ENCODE data around the gene LAIR1.
A peak's percentile ranks its signal among the peaks of the same experiment; 100 is the strongest.

LAIR1 gene

GRCh38 chr19:54302257-54302656 is 62.5 kb downstream of the LAIR1 start:
- DNase-seq (ENCODE audit: low read depth in 1 of 2, low spot score in 1 of 2): peak; percentile 88 to 89
- Histone ChIP-seq H3K27ac (replicated peaks) (0 out of 2 replicates have a peak overlapping the region, but pooled peaks have one; percentile 27), H3K27me3 (ENCODE audit: insufficient read depth, poor library complexity, severe bottlenecking) (peaks cover 5% of the 10 kb centered on the region), H3K4me3 (replicated peaks; ENCODE audit: insufficient read depth, low read length) (no peak overlapping the region)
- TF ChIP-seq SPI1 (IDR thresholded peaks at IDR 0.05; ENCODE audit: borderline replicate concordance, low read depth) (peak; percentile 65; the same call in 1 of the 2 replicates), POLR2AphosphoS5 (IDR thresholded peaks at IDR 0.05; ENCODE audit: low read depth) (peak; percentile 97), GABPA (IDR thresholded peaks at IDR 0.05; ENCODE audit: low read depth) (no peak)
- TF ChIP-seq, protein P1, sequence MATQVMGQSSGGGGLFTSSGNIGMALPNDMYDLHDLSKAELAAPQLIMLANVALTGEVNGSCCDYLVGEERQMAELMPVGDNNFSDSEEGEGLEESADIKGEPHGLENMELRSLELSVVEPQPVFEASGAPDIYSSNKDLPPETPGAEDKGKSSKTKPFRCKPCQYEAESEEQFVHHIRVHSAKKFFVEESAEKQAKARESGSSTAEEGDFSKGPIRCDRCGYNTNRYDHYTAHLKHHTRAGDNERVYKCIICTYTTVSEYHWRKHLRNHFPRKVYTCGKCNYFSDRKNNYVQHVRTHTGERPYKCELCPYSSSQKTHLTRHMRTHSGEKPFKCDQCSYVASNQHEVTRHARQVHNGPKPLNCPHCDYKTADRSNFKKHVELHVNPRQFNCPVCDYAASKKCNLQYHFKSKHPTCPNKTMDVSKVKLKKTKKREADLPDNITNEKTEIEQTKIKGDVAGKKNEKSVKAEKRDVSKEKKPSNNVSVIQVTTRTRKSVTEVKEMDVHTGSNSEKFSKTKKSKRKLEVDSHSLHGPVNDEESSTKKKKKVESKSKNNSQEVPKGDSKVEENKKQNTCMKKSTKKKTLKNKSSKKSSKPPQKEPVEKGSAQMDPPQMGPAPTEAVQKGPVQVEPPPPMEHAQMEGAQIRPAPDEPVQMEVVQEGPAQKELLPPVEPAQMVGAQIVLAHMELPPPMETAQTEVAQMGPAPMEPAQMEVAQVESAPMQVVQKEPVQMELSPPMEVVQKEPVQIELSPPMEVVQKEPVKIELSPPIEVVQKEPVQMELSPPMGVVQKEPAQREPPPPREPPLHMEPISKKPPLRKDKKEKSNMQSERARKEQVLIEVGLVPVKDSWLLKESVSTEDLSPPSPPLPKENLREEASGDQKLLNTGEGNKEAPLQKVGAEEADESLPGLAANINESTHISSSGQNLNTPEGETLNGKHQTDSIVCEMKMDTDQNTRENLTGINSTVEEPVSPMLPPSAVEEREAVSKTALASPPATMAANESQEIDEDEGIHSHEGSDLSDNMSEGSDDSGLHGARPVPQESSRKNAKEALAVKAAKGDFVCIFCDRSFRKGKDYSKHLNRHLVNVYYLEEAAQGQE (IDR thresholded peaks at IDR 0.05; ENCODE audit: insufficient replicate concordance, low read depth): no peak
- TF ChIP-seq, protein P2, sequence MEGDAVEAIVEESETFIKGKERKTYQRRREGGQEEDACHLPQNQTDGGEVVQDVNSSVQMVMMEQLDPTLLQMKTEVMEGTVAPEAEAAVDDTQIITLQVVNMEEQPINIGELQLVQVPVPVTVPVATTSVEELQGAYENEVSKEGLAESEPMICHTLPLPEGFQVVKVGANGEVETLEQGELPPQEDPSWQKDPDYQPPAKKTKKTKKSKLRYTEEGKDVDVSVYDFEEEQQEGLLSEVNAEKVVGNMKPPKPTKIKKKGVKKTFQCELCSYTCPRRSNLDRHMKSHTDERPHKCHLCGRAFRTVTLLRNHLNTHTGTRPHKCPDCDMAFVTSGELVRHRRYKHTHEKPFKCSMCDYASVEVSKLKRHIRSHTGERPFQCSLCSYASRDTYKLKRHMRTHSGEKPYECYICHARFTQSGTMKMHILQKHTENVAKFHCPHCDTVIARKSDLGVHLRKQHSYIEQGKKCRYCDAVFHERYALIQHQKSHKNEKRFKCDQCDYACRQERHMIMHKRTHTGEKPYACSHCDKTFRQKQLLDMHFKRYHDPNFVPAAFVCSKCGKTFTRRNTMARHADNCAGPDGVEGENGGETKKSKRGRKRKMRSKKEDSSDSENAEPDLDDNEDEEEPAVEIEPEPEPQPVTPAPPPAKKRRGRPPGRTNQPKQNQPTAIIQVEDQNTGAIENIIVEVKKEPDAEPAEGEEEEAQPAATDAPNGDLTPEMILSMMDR (IDR thresholded peaks at IDR 0.05; ENCODE audit: insufficient read depth, low read length): no peak

Measured in HL-60 (cell line).